Keratinocyte (primary cell): Measurements from ENCODE around the gene EGFL7. TPM values are rescaled to one million over a fixed set of nuclear protein-coding genes. Genes with fewer than 3 reads are reported as not detected.

Experiments
- DNase-seq: peaks from one replicate; pipeline ENCODE4 v3.0.0-alpha.2; 2011; ENCODE audit warnings: low read depth, missing footprints, low spot score
- FAIRE-seq: peaks from 2 replicates; lab custom pipeline; 2011; peaks lifted over from hg19 to GRCh38; lab: Jason Lieb, UNC
- H2AFZ ChIP-seq: 2 replicates; pipeline ENCODE4 v1.6.0; 2012; ENCODE audit warnings: low read length, control low read depth, inconsistent platforms; ENCODE audit not compliant: control insufficient read depth
- H3K27ac ChIP-seq: 2 replicates; pipeline ENCODE4 v1.5.1; 2011; ENCODE audit warnings: low read length; ENCODE audit not compliant: control insufficient read depth, insufficient read depth
- H3K27me3 ChIP-seq: 3 replicates; pipeline ENCODE4 v1.6.0; 2011; ENCODE audit warnings: low read length; ENCODE audit not compliant: control insufficient read depth, insufficient read depth; ENCODE audit errors: extremely low read depth
- H3K36me3 ChIP-seq, 2 experiments: 2 replicates in 1 of 2; 3 replicates in 1 of 2; pipeline ENCODE4 v1.5.1; 2011; ENCODE audit warnings: low read length in 2 of 2, mild to moderate bottlenecking in 1 of 2; ENCODE audit not compliant: control insufficient read depth in 2 of 2, insufficient read depth in 2 of 2; ENCODE audit errors: extremely low read depth in 1 of 2
- H3K4me1 ChIP-seq: 3 replicates; pipeline ENCODE4 v1.5.1; 2011; ENCODE audit warnings: low read length; ENCODE audit not compliant: control insufficient read depth, insufficient read depth; ENCODE audit errors: extremely low read depth
- H3K4me2 ChIP-seq: 3 replicates; pipeline ENCODE4 v1.6.0; 2011; ENCODE audit warnings: low read depth, low read length; ENCODE audit not compliant: control insufficient read depth, insufficient read depth; ENCODE audit errors: extremely low read depth
- H3K4me3 ChIP-seq, 3 experiments: fragments of 200-600 bp in 1 of 3; sonication (generic) in 1 of 3; 2 replicates in 2 of 3; 3 replicates in 1 of 3; pipeline ENCODE4 v1.5.1; 2011 to 2016; ENCODE audit warnings: low read length in 3 of 3, mild to moderate bottlenecking in 3 of 3, control low read depth in 2 of 3, inconsistent platforms in 1 of 3, low read depth in 1 of 3, mixed read lengths in 1 of 3, mixed run types in 1 of 3, moderate library complexity in 1 of 3; ENCODE audit not compliant: control insufficient read depth in 2 of 3, insufficient read depth in 2 of 3; ENCODE audit errors: extremely low read depth in 1 of 3
- H3K79me2 ChIP-seq: 2 replicates; pipeline ENCODE4 v1.6.0; 2012; ENCODE audit warnings: low read length; ENCODE audit not compliant: control insufficient read depth, insufficient read depth
- H3K9ac ChIP-seq: 3 replicates; pipeline ENCODE4 v1.6.0; 2011; ENCODE audit warnings: low read length; ENCODE audit not compliant: control insufficient read depth, insufficient read depth; ENCODE audit errors: extremely low read depth
- H3K9me1 ChIP-seq: 3 replicates; pipeline ENCODE4 v1.6.0; 2011; ENCODE audit warnings: low read length; ENCODE audit not compliant: control insufficient read depth, insufficient read depth; ENCODE audit errors: extremely low read depth
- H3K9me3 ChIP-seq: 2 replicates; pipeline ENCODE4 v1.5.1; 2012; ENCODE audit warnings: low read depth, low read length; ENCODE audit not compliant: control insufficient read depth
- H4K20me1 ChIP-seq: 3 replicates; pipeline ENCODE4 v1.6.0; 2011; ENCODE audit warnings: low read length; ENCODE audit not compliant: control insufficient read depth, insufficient read depth; ENCODE audit errors: extremely low read depth
- CTCF ChIP-seq, 3 experiments: IDR thresholded peaks in 1 of 3; conservative IDR thresholded peaks in 1 of 3; optimal IDR thresholded peaks in 1 of 3; 2 replicates in 2 of 3; 3 replicates in 1 of 3; pipeline versions ENCODE3 to v1.5.1; 2011; ENCODE audit warnings: low read length in 3 of 3, mild to moderate bottlenecking in 3 of 3, moderate library complexity in 2 of 3, control low read depth in 1 of 3, inconsistent platforms in 1 of 3; ENCODE audit not compliant: insufficient read depth in 2 of 3; ENCODE audit errors: extremely low read depth in 1 of 3
- EZH2 ChIP-seq: IDR thresholded peaks from one replicate; pipeline ENCODE4 v1.6.1; 2012; ENCODE audit warnings: inconsistent platforms, mild to moderate bottlenecking, low read length, moderate library complexity
- dilution Hi-C: fragments of 300-500 bp; cut with MboI; formaldehyde crosslinking; loops from one replicate; pipeline ENCODE4 v1.7.0; 2020; ENCODE audit warnings: low sequenced_read_pairs; ENCODE audit not compliant: extremely low pct_ligation_motif_present
- polyA plus RNA-seq, 5 experiments: library from polyadenylated mRNA; depleted of rRNA in 3 of 5; stranded (reverse) in 3 of 5; stranded (forward) in 1 of 5; unstranded in 1 of 5; fragments of >200 nt; gene quantifications; 1 replicate in 1 of 5; 2 replicates in 3 of 5; 3 replicates in 1 of 5; pipeline versions ENCODE4 v1.2.1 to v1.2.3, GENCODE V29; 2011 to 2012; ENCODE audit warnings: missing spikeins in 2 of 5, low read depth in 1 of 5, low replicate concordance in 1 of 5

Gene EGFL7
- polyA plus RNA-seq, 1 donor (not counting 4 experiments of a cell fraction or from before 2014, with no cell fraction given): 4.2 TPM

GRCh38 chr9:136616948-136617695, 45.6 kb upstream of the EGFL7 start:
- Histone ChIP-seq H3K36me3 (no peaks in the 10 kb centered on the region), H3K4me2 (no peak overlapping the region), H3K9me3 (no peaks in the 10 kb centered on the region), H3K79me2 (no peaks in the 10 kb centered on the region), H3K27ac (no peak overlapping the region), H3K27me3 (peaks cover 7% of the 10 kb centered on the region), H3K4me1 (peaks cover 21% of the 10 kb centered on the region), H3K9me1 (no peaks in the 10 kb centered on the region), H2AFZ (no peak overlapping the region), H3K9ac (no peak overlapping the region), H4K20me1 (no peaks in the 10 kb centered on the region), H3K4me3 (no peak overlapping the region)
- DNase-seq (no peak), FAIRE-seq (no peak)
- dilution Hi-C loops: no loop called here
- TF ChIP-seq EZH2 (no peak), CTCF (optimal IDR thresholded peaks at IDR 0.05 in 1 of 3, IDR thresholded peaks at IDR 0.05 in 1 of 3, conservative IDR thresholded peaks at IDR 0.05 in 1 of 3; ENCODE audit: extremely low read depth in 1 of 3, insufficient read depth in 2 of 3, low read length in 3 of 3) (no peak)

- Histone ChIP-seq H3K79me2 (no peaks in the 10 kb centered on the region), H3K27ac (no peak overlapping the region), H3K9me1 (no peaks in the 10 kb centered on the region), H3K4me1 (peaks cover 30% of the 10 kb centered on the region), H3K9ac (no peak overlapping the region), H2AFZ (no peak overlapping the region), H3K9me3 (no peaks in the 10 kb centered on the region), H4K20me1 (no peaks in the 10 kb centered on the region), H3K4me3 (no peak overlapping the region), H3K27me3 (peaks cover 7% of the 10 kb centered on the region), H3K4me2 (no peak overlapping the region), H3K36me3 (no peaks in the 10 kb centered on the region)
- DNase-seq (no peak), FAIRE-seq (no peak)
- no peak for TF ChIP-seq CTCF (optimal IDR thresholded peaks at IDR 0.05 in 1 of 3, IDR thresholded peaks at IDR 0.05 in 1 of 3, conservative IDR thresholded peaks at IDR 0.05 in 1 of 3; ENCODE audit: extremely low read depth in 1 of 3, insufficient read depth in 2 of 3, low read length in 3 of 3)
- no peak for TF ChIP-seq EZH2
- dilution Hi-C loops: no loop called here
Measured at GRCh38 chr9:136617746-136618579, 44.8 kb upstream of the EGFL7 start.
